HepG2 (cell line): ENCODE data around the gene ATP6V0D1. TPM values are rescaled to one million over a fixed set of nuclear protein-coding genes. Genes with fewer than 3 reads are reported as not detected.
A peak's percentile ranks its signal among the peaks of the same experiment; 100 is the strongest.

Experiments
- ATAC-seq: fragments of 200-7000 bp; cut with Tn5 transposase; 3 replicates; pipeline ENCODE4 v1.9.1; 2020; ENCODE audit warnings: mild to moderate bottlenecking, moderate library complexity
- BruUV-seq: library from RNA; stranded (reverse); fragments of 400-500 nt; replicated peaks from 2 replicates; lab custom pipeline; 2021; lab: Mats Ljungman, UMichigan
- CTCF ChIA-PET: fragments of 300-600 bp; formaldehyde crosslinking; extraction: SDS; loops from one replicate; lab custom pipeline; 2021; ENCODE audit warnings: low total read pairs, inconsistent platforms, low intra/inter-chr PET ratio; lab: Yijun Ruan, JAX
- POLR2A ChIA-PET: fragments of 350-600 bp; sonication (Branson Sonifier 250); formaldehyde crosslinking; loops from one replicate; lab custom pipeline; 2020; ENCODE audit warnings: antibody characterized with exemption, inconsistent platforms; lab: Yijun Ruan, JAX
- DNase-seq: peaks from one replicate; pipeline ENCODE4 v3.0.0-alpha.2; 2015; ENCODE audit warnings: low spot score
- FAIRE-seq: peaks from 3 replicates; lab custom pipeline; 2011; peaks lifted over from hg19 to GRCh38; lab: Jason Lieb, UNC
- H2AFZ ChIP-seq: one replicate; pipeline ENCODE4 v1.6.1; 2011; ENCODE audit warnings: low read length, inconsistent platforms
- H3K27ac ChIP-seq: fragments of 300-600 bp; 3 replicates; pipeline ENCODE4 v1.8.0; 2011; ENCODE audit warnings: mixed run types, mild to moderate bottlenecking, mixed read lengths, low read length, inconsistent platforms; ENCODE audit not compliant: insufficient read depth; ENCODE audit errors: extremely low read length
- H3K27me3 ChIP-seq, 2 experiments: fragments of 200-600 bp in 1 of 2; 2 replicates in 1 of 2; 3 replicates in 1 of 2; pipeline versions ENCODE4 v1.6.0 to v1.8.0; 2011; ENCODE audit warnings: low read length in 2 of 2, mild to moderate bottlenecking in 2 of 2, moderate library complexity in 2 of 2, inconsistent platforms in 1 of 2; ENCODE audit not compliant: insufficient read depth in 2 of 2, control insufficient read depth in 1 of 2
- H3K36me3 ChIP-seq, 2 experiments: fragments of 200-600 bp in 1 of 2; replicated peaks in 1 of 2; 2 replicates in 1 of 2; 3 replicates in 1 of 2; pipeline versions ENCODE4 v1.5.1 to v1.8.0; 2011; ENCODE audit warnings: low read length in 2 of 2, inconsistent platforms in 1 of 2; ENCODE audit not compliant: insufficient read depth in 2 of 2, control insufficient read depth in 1 of 2
- H3K4me1 ChIP-seq: 2 replicates; pipeline ENCODE4 v1.5.1; 2012; ENCODE audit warnings: low read length, inconsistent platforms; ENCODE audit not compliant: insufficient read depth
- H3K4me2 ChIP-seq: 2 replicates; pipeline ENCODE4 v1.6.0; 2011; ENCODE audit warnings: low read depth, low read length, inconsistent platforms
- H3K4me3 ChIP-seq, 3 experiments: fragments of 200-600 bp in 1 of 3; sonication (generic), shearing (Covaris generic) in 1 of 3; replicated peaks in 1 of 3; 2 replicates each; pipeline ENCODE4 v1.5.1; 2011 to 2016; ENCODE audit warnings: low read length in 3 of 3, inconsistent platforms in 2 of 3, low read depth in 2 of 3, mild to moderate bottlenecking in 2 of 3, control low read depth in 1 of 3, mixed read lengths in 1 of 3; ENCODE audit not compliant: insufficient read depth in 1 of 3
- H3K79me2 ChIP-seq: one replicate; pipeline ENCODE4 v1.6.1; 2011; ENCODE audit warnings: low read length, inconsistent platforms; ENCODE audit not compliant: insufficient read depth
- H3K9ac ChIP-seq: 2 replicates; pipeline ENCODE4 v1.6.0; 2011; ENCODE audit warnings: mild to moderate bottlenecking, low read depth, low read length, inconsistent platforms; ENCODE audit not compliant: insufficient read depth
- H3K9me3 ChIP-seq: 2 replicates; pipeline ENCODE4 v1.5.1; 2012; ENCODE audit warnings: mild to moderate bottlenecking, low read length
- H4K20me1 ChIP-seq: 2 replicates; pipeline ENCODE4 v1.6.0; 2011; ENCODE audit warnings: inconsistent platforms, mild to moderate bottlenecking, low read length, moderate library complexity; ENCODE audit not compliant: insufficient read depth
- CBX1 ChIP-seq: IDR thresholded peaks from one replicate; pipeline ENCODE4 v1.6.1; 2016; ENCODE audit warnings: antibody characterized with exemption, low read depth
- CREM ChIP-seq, 2 experiments: sonication (generic) in 1 of 2; formaldehyde crosslinking in 1 of 2; IDR thresholded peaks; 2 replicates each; pipeline versions ENCODE4 v1.4.0 to v1.6.1; 2016 to 2020; ENCODE audit warnings: antibody characterized with exemption in 1 of 2, mild to moderate bottlenecking in 1 of 2, missing genetic modification reagents in 1 of 2
- DBP ChIP-seq: sonication (generic); formaldehyde crosslinking; IDR thresholded peaks from 2 replicates; pipeline ENCODE4 v1.4.0; 2020; ENCODE audit warnings: missing genetic modification reagents; ENCODE audit errors: not compliant biosample characterization
- EED ChIP-seq: sonication (generic); formaldehyde crosslinking; IDR thresholded peaks from 2 replicates; pipeline ENCODE4 v1.5.0; 2020; ENCODE audit warnings: mild to moderate bottlenecking, missing genetic modification reagents
- HES4 ChIP-seq: sonication (generic); formaldehyde crosslinking; IDR thresholded peaks from 2 replicates; pipeline ENCODE4 v1.9.0; 2021; ENCODE audit warnings: mild to moderate bottlenecking, missing genetic modification reagents, borderline replicate concordance
- MED13 ChIP-seq: sonication (generic); formaldehyde crosslinking; IDR thresholded peaks from 2 replicates; pipeline ENCODE4 v1.5.0; 2020; ENCODE audit warnings: missing genetic modification reagents
- NCOA2 ChIP-seq: sonication (generic); formaldehyde crosslinking; IDR thresholded peaks from 2 replicates; pipeline ENCODE4 v1.8.0; 2022; ENCODE audit warnings: inconsistent platforms
- RARG ChIP-seq: sonication (generic); formaldehyde crosslinking; IDR thresholded peaks from 2 replicates; pipeline ENCODE4 v1.4.0; 2020; ENCODE audit warnings: low read depth, mild to moderate bottlenecking, missing genetic modification reagents
- SUZ12 ChIP-seq: fragments of 150-350 bp; IDR thresholded peaks from 2 replicates; pipeline ENCODE4 v1.6.1; 2014; ENCODE audit warnings: low read depth, low read length
- TAF1 ChIP-seq: sonication (generic); formaldehyde crosslinking; IDR thresholded peaks from 2 replicates; pipeline ENCODE4 v1.4.0; 2020; ENCODE audit warnings: missing genetic modification reagents
- ZNF160 ChIP-seq: sonication (generic); formaldehyde crosslinking; IDR thresholded peaks from 2 replicates; pipeline ENCODE4 v1.8.0; 2022; ENCODE audit warnings: mild to moderate bottlenecking, inconsistent platforms, missing genetic modification reagents
- ZNF746 ChIP-seq: sonication (generic); formaldehyde crosslinking; IDR thresholded peaks from 2 replicates; pipeline ENCODE4 v1.8.0; 2022; ENCODE audit warnings: mild to moderate bottlenecking, missing genetic modification reagents
- ZNF782 ChIP-seq: sonication (generic); formaldehyde crosslinking; IDR thresholded peaks from 2 replicates; pipeline ENCODE4 v1.4.0; 2020; ENCODE audit warnings: missing genetic modification reagents, mild to moderate bottlenecking, borderline replicate concordance
- ZXDC ChIP-seq: sonication (generic); formaldehyde crosslinking; IDR thresholded peaks from 2 replicates; pipeline ENCODE4 v1.5.0; 2020; ENCODE audit warnings: mild to moderate bottlenecking, missing genetic modification reagents
- whole genome bisulfite sequencing: methylation state at CpG from one replicate; pipeline ENCODE4 v1.1.6; 2017; ENCODE audit warnings: low lambda C conversion rate; 5-methylcytosine and 5-hydroxymethylcytosine counted together
- in situ Hi-C: cut with HindIII; loops from 2 replicates; pipeline ENCODE4 v1.10.0; 2017; ENCODE audit warnings: low pct_unique_long_range_greater_than_20kb; ENCODE audit not compliant: extremely low pct_ligation_motif_present
- intact Hi-C: fragments of 100-400 bp; cut with micrococcal nuclease; formaldehyde crosslinking; loops from one replicate; pipeline ENCODE4 v1.10.0; 2022; ENCODE audit not compliant: unreplicated experiment
- polyA plus RNA-seq, 8 experiments: library from polyadenylated mRNA; depleted of rRNA in 3 of 8; stranded (reverse) in 7 of 8; unstranded in 1 of 8; fragments of >200 nt; fragmentation: Illumina TruSeq in 4 of 8; extraction: Trizol in 4 of 8; gene quantifications; 2 replicates each; pipeline versions ENCODE4 v1.2.1 to v1.2.3, GENCODE V29; 2011 to 2016; ENCODE audit warnings: low read depth in 4 of 8, missing spikeins in 1 of 8, mixed read lengths in 1 of 8; ENCODE audit not compliant: insufficient read depth in 1 of 8
- total RNA-seq, 5 experiments: library from RNA; depleted of rRNA; stranded (reverse); fragments of >200 nt; fragmentation: Illumina TruSeq; extraction: Trizol; gene quantifications; 2 replicates each; pipeline ENCODE4 v1.2.3, GENCODE V29; 2016; ENCODE audit warnings: low read depth in 1 of 5
- TF ChIP-seq, protein P1 (sequence below): sonication (generic); formaldehyde crosslinking; IDR thresholded peaks from 2 replicates; pipeline ENCODE4 v1.5.1; 2020; ENCODE audit warnings: missing genetic modification reagents, mild to moderate bottlenecking, borderline replicate concordance

The ATP6V0D1 gene
- total and polyA plus RNA-seq, 2 of the 13 experiments (the other 11 are each of a cell fraction or from before 2014, with no cell fraction given), result 51.1 to 61.3 TPM

DNA sequence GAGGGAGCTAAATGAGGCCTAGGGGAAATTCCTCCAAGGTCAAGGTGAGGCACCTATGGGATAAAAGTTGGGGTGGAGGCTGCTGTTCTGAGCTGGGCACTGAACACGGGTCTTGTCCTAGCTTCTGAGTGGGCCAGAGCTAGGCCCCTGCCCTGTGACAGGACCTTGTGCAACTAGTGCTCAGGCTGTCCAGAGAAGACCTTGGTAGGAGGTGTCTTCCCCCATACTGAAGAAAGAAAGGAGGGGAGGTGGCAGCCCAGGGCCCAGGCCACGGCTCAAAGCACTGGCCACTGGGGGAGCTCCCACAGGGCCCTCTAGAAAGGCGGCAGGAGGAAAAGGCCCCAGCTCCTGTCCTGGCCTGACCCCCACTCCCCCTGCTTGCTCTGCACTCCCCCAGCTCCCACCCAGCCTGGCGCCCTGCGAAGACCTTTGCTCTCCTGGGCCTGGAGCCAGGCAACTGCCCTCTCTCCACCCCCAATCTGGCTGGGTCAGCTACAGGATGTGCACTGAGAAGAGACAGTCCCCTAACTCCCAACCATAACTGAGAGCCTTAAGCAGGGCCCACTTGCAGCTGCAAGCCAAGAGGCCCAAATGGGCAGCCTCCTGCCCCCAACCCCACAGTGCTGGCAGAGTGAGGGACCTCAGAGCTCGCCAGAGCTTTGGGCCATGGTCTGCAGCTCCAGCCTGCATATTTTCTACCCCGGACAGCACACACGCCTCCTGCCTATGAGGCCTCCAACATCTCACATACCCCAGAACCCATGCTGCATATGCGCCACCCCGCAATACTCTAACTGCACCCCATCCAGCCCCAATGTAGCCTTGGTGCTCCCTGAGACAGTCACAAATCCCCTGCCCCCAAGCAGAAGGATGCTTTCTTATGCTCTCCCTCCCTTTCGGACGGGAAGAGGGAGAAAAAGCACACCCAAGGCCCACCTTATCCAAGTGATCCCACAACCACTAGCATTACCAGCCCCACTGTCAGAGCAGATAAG, 34.7 kb downstream of the ATP6V0D1 start:
- Histone ChIP-seq H3K4me1 (peaks cover 57% of the 10 kb centered on the region), H3K4me3 (peak overlapping the region in 2 of 3 experiments; percentile 14 to 54; a peak in 3 of 6 replicates), H3K4me2 (peak overlapping the region; percentile 87), H2AFZ (no peak overlapping the region), H3K9me3 (no peaks in the 10 kb centered on the region), H3K79me2 (no peaks in the 10 kb centered on the region), H3K36me3 (peaks cover 8 to 10% of the 10 kb centered on the region in 2 experiments; a peak in 3 of 5 replicates), H3K27ac (peak overlapping the region; percentile 88), H3K9ac (peak overlapping the region; percentile 66), H4K20me1 (no peaks in the 10 kb centered on the region), H3K27me3 (no peaks in the 10 kb centered on the region)
- in situ Hi-C loops, result no loop called here
- 38% methylated on average over 9 of the region's 12 CpGs for WGBS
- ChIA-PET CTCF (interaction anchor here (1.3 to 3.4 kb wide), 3 partner anchors 18 to 167 kb away, joined by 3 to 56 read pairs (median 9); partner anchors contain the start of gene PLEKHG4), POLR2A (interaction anchor here (0.6 to 6.7 kb wide), 11 partner anchors 10 to 199 kb away, joined by 3 to 182 read pairs (median 5); partner anchors contain the start of genes ATP6V0D1, FHOD1, HSD11B2 and ZDHHC1)
- FAIRE-seq, result peak; percentile 97
- BruUV-seq, result no TSS peak
- ATAC-seq, result peak; percentile 88
- intact Hi-C loops, result loop anchor here (1.0 to 2.0 kb wide), 2 partner anchors 18 to 19 kb away; no protein-coding TSS in a partner anchor
- peak; percentile 95 for DNase-seq
- TF ChIP-seq HES4 (no peak), TAF1 (CRISPR knock-in tag) (peak; percentile 52; the same call in 1 of the 2 replicates), ZXDC (0 out of 2 replicates have a peak, but pooled peaks have one; percentile 67), NCOA2 (peak; percentile 78), ZNF782 (no peak), CREM (IDR thresholded peaks at IDR 0.05) (peak; percentile 54; the same call in 1 of the 2 replicates), CREM (CRISPR knock-in tag; IDR thresholded peaks at IDR 0.05) (no peak), MED13 (CRISPR knock-in tag) (peak; percentile 38; the same call in 1 of the 2 replicates), ZNF160 (CRISPR knock-in tag) (peak; percentile 60; the same call in 1 of the 2 replicates), ZNF746 (CRISPR knock-in tag) (peak; percentile 95), DBP (CRISPR knock-in tag) (no peak), RARG (CRISPR knock-in tag) (no peak), SUZ12 (no peak), EED (CRISPR knock-in tag) (0 out of 2 replicates have a peak, but pooled peaks have one; percentile 15), CBX1 (peak; percentile 60)
- TF ChIP-seq, protein P1, sequence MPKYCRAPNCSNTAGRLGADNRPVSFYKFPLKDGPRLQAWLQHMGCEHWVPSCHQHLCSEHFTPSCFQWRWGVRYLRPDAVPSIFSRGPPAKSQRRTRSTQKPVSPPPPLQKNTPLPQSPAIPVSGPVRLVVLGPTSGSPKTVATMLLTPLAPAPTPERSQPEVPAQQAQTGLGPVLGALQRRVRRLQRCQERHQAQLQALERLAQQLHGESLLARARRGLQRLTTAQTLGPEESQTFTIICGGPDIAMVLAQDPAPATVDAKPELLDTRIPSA (CRISPR knock-in tag), result no peak
